Esophagus muscularis mucosa (tissue), 4 donors: ENCODE measurements around the gene C4orf51.

Experiments
- EP300 ChIP-seq: sonication (generic); formaldehyde crosslinking; IDR thresholded peaks from one replicate; pipeline ENCODE4 v1.6.1; 2017; ENCODE audit warnings: antibody characterized with exemption
- POLR2A ChIP-seq: fragments of 450-650 bp; IDR thresholded peaks from one replicate; pipeline ENCODE4 v1.6.1; 2017; ENCODE audit warnings: antibody characterized with exemption, moderate library complexity, mild to moderate bottlenecking, low read depth
- POLR2AphosphoS5 ChIP-seq, 2 donors: sonication (generic); formaldehyde crosslinking; IDR thresholded peaks; one replicate each; pipeline ENCODE4 v1.6.1; 2017; ENCODE audit warnings: antibody characterized with exemption in 2 of 2
- TF ChIP-seq, protein P1 (sequence below), 3 experiments: fragments of 200-600 bp in 2 of 3; fragments of 450-650 bp in 1 of 3; sonication (generic) in 2 of 3; IDR thresholded peaks; one replicate each; pipeline ENCODE4 v1.5.1; 2017 to 2019; ENCODE audit warnings: antibody characterized with exemption in 3 of 3, mild to moderate bottlenecking in 2 of 3, moderate library complexity in 1 of 3

DNA sequence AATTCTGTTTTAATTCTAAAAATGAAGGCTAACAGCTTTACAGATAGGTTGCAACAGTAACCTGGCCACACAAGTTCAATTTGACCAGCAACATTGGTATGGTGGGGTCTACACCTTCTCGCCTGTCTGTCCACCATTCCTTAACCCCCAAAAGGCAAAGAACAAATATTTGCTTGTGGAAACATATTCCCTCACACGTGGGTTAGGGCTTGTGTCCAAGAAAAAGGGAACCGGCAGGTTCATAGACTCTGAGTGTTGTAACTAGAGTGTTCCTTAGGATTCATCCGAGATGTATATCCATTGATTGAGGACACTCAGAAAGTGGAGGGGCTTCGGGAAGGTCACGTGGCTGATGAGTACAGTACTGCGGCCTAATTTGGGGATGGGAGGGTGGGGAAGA, 54.1 kb downstream of the C4orf51 start:
- no peak for TF ChIP-seq POLR2A
- TF ChIP-seq, protein P1, sequence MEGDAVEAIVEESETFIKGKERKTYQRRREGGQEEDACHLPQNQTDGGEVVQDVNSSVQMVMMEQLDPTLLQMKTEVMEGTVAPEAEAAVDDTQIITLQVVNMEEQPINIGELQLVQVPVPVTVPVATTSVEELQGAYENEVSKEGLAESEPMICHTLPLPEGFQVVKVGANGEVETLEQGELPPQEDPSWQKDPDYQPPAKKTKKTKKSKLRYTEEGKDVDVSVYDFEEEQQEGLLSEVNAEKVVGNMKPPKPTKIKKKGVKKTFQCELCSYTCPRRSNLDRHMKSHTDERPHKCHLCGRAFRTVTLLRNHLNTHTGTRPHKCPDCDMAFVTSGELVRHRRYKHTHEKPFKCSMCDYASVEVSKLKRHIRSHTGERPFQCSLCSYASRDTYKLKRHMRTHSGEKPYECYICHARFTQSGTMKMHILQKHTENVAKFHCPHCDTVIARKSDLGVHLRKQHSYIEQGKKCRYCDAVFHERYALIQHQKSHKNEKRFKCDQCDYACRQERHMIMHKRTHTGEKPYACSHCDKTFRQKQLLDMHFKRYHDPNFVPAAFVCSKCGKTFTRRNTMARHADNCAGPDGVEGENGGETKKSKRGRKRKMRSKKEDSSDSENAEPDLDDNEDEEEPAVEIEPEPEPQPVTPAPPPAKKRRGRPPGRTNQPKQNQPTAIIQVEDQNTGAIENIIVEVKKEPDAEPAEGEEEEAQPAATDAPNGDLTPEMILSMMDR (IDR thresholded peaks at IDR 0.05) = no peak
- TF ChIP-seq POLR2AphosphoS5 (IDR thresholded peaks at IDR 0.05) = no peak
- TF ChIP-seq EP300 = no peak
